Measurements from ENCODE around the gene CPXM2.

Gene CPXM2

GRCh38 chr10:123868038-123869019, 23.3 kb downstream of the CPXM2 start:
- DNase-seq: no peak

- DNase-seq: no peak
These were observed 25.7 kb downstream of the CPXM2 start for GRCh38 chr10:123865880-123866279.

GRCh38 chr10:123865350-123865749, 26.3 kb downstream of the CPXM2 start:
- no peak for DNase-seq

GRCh38 chr10:123864923-123865322, 26.7 kb downstream of the CPXM2 start:
- DNase-seq: no peak

DNA sequence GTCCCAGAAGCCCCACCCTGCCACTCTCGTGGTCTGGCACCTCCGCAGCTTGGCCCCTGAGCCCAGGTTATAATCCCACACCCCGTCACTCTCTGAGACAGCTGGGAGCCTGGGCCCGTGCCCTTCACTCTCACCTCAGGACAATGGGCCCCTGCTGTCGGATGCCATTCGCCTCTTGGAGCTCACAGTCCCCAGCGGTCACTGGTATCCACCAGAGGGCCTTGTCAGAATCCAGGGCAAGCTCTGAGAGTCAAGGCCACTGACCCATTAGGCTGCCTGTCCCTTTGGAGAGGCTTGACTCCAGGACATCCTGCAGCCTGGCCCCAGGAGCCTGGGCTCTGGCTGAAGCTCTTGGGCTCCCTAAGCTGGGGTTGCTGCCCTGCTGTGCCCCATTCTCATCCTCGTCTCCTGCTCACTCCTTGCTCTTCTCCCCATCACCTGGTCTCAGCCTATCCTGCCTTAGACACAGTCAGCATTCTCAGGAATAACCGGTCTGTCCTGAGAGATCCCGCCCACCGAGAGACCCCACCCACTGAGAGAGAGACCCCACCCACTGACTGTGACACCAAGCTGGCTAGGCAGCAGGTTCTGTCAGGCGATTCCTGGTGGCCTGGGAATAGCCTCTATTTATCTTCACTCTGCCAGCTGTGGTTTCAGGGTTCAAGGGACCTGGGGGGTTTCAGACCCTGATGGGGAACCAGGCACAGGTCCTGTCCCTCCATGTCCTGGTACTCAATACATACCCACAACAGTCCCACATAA, 27.7 kb downstream of the CPXM2 start:
- no peak for DNase-seq

DNA sequence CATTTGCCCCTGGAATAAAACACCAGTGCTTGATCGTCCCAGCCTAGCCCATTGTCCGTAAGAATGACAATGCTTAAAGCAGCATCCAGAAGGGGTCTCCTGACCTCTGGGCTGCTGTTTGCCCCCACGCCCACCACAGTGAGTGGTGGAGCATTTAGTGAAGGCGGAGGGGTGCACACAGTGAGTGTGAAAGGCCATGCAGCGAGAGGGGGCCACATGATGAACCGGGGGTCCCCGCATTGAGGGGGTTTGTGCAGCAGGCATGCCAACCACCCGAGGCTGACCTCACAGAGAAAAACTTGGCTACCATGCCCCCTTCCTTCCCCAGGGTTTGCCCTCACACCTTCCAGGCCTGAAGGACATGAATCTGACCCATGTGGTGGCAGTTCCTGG, 28.4 kb downstream of the CPXM2 start:
- no peak for DNase-seq

DNA sequence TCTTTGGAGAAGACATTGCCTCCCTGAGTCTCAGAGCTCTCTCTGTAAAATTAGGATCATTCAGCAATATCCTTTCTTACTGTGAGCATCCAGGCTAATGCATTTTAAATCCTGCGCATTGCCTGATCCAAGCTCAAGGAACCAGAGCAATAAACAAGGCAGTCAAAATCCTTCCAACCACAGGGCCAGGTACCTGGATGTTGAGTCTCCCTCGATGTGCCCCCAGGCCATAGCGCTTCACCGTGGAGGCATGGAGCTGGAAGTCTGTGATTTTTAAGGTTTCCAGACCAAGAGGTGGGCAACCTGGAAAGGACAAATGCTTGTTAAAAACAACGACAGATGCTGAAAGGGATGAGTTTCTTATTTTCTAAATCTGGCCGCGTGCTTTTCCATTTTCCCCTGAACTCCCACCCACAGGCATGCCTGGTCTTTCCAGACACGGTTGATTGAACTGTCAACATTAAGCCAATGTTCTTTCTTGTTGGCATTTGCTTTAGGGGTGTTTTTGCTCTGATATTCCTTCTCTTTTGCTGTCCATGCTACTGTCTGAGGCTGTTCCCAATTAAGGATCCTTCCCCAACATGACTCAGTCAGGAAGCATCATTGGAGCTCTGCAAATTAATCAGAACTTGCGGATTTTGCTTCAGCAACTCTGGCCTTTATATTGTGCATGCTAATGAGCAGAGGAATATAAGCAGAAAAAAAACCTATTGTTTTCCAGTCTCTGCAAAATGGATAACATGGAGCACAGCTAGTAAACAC, 29.0 kb downstream of the CPXM2 start:
- DNase-seq: no peak

DNA sequence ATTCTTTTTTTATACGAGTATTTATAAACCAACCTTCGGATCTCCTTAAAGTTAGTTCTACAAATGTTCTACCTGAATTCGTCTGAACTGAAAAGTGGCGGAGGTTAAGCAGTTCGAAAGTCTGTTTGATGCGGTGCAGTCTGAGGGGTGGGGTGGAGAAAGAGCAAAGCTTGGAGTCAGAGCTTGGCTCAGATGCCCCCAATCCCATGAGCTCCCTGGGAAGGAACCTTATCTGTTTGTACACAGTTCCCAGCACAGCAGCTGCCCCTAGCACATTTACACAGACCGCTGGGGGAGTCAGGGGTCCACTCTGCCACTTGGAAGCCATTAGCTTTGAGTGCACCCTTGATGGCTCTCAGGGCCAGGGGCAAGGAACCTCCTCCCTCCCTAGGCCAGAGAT, 30.8 kb downstream of the CPXM2 start:
- no peak for DNase-seq

DNA sequence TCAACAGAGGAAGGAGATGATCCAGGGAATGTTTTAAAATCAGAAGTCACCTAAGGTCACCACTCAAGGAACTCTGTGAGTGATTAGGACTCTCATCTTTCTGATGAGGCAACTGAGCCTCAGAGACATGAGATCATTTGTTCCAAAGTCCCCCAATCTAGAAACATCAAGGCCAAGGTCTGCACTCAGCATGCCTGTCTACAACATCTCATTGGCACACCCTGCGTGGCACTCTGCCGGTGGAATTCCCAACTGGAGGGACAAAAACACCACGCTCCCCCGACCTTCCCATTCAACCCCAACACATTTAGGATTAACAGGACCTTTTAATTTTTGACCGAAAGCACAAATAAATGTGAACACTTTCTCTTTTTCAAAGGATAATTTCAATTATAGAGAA, 31.4 kb downstream of the CPXM2 start:
- DNase-seq: no peak

DNA sequence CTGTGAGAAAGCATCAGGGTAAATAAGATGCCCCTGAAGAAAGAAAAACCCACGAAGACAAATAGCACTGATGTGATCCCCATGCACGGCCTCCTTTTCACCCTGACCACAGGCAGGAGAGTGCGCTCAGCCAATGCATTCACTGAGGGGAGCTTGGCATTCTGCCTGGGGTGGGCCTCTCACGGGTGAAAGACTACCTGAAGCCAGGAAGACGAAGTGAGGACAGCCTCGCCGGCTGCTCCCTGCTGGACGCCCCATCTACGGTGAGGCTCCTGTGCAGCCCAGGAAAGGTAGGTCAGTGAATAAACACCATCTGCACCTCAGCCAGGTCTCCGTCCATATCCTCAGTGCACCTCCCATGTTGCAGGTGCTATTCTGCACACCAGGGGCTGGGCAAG, 32.0 kb downstream of the CPXM2 start:
- no peak for DNase-seq

- no peak for DNase-seq
These were observed 32.5 kb downstream of the CPXM2 start for GRCh38 chr10:123858907-123859652.

DNA sequence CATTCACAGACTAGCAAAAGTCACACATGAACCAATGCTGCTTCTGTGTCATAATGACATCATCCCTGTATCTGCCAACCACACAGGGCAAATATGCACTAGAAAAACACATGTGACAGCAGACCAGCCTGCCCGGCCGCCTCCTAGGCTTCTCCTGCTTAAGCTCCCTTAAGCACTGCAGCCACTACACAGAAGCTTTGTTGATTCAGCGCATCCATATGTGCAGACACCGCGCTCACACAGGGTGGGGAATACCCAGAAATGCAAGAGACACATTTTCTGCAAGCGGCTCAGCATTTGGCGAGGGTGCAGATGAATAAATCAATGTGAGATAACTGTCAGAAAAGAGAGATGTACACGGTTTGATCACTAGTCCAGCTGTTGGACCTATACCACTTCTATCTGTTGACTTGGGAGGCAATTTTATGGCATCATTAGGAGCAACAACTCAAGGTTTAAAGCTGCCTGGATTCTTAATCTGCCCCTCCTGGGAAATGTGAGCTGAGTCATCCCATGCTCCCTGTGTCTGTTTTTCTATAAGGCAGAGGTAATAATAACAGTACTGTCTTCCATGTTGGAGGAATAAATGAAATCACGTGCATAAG, 33.4 kb downstream of the CPXM2 start:
- DNase-seq: no peak

- no peak for DNase-seq
These were observed 34.0 kb downstream of the CPXM2 start for GRCh38 chr10:123857616-123858015.

GRCh38 chr10:123855008-123855684, 36.5 kb downstream of the CPXM2 start:
- DNase-seq: no peak

GRCh38 chr10:123854498-123854897, 37.1 kb downstream of the CPXM2 start:
- DNase-seq: no peak

DNA sequence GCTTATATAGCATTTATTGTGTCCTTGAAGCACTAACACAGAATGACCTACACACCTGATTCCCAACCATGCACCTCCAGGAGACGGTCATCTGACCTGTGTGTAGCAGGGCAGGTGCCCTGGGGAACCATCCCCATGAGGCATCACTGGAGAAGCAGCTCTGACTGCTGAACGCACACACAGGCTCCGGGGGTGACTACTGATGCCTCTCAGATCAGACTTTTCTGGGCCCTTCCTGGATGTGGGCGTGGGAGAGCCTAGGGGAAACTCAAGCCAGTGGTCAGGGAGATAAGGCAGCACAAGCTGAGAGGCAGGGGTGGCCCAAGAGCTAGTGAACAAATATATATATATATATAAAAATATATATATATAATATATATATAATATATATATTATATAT, 37.6 kb downstream of the CPXM2 start:
- DNase-seq: no peak

GRCh38 chr10:123852411-123852951, 39.1 kb downstream of the CPXM2 start:
- no peak for DNase-seq

DNA sequence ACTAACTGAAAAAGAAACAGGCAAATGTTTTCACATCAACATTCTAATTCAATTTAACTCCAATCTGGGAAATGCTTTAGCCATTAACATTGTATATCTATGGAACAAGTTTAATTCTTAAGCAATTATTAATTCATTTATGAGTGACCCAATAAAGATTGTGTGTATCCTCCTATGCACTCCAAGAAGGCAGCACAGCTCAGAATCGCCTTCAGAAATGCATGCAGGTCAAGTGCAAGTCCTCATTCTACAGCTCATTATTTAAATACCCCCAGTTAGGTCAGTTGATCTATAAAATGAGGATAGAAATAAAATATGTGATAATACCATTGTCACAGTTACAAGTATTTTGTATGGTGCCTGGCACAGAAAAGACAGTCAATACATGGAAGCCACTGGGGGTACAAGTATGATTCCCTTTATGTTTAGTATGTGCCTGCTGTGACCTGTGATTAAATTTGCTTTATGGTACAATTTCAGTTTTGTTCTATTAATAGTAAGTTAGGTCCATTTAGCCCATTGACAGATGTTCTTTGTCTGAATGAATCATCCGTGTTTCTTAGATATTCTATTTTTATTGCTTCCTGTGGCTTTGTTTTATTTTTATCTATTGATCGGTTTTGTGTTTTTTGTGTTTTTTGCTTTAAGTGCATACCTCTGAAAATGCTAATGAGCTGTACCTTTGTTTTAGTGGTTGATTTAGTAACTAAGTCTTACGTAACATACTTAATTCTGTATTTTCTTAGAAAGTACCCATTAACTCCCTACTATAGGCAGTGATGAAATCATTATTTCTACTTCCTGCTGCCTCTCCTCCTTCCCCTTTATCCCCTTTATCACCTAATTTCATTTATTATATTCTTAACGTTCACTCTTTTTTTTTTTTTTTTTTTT, 42.8 kb downstream of the CPXM2 start:
- DNase-seq: no peak

GRCh38 chr10:123847686-123848432, 43.7 kb downstream of the CPXM2 start:
- no peak for DNase-seq
